ENCODE data around the gene NAAA. TPM values are rescaled to one million over a fixed set of nuclear protein-coding genes. Genes with fewer than 3 reads are reported as not detected.

NAAA gene
- total RNA-seq, 1 experiment from 2014 or later: 2.7 TPM

DNA sequence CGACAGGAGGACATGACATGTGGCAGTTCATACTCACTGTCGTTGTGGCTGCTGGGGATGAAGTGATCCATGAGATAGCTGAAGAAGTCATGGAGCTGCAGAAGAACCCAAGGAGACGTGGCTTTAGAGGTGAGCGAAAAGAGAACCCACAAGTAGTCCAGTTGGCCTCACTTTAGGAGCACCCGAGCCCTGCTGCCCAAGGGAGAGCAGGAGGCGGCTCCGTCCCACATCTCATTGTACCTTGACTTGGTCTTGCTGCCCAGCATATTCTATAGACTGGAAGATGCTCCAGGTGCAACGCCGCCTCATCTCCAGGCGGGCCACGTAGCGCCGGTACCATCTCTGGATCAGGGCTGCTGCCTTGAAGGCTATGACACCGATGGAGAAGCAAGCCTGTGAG, 49.2 kb downstream of the NAAA start:
- H2AK5ac ChIP-seq (ENCODE audit: insufficient read length, low read length): no peak overlapping the region
- Mint-ChIP-seq H3K9me3 (peaks cover 0 to 3% of the 10 kb centered on the region in 2 experiments; a peak in 3 of 5 replicates), H3K4me1 (no peaks in the 10 kb centered on the region; a peak in 1 of 4 replicates), H3K4me3 (no peak overlapping the region), H3K27ac (no peak overlapping the region), H3K27me3 (ENCODE audit: low read depth) (no peaks in the 10 kb centered on the region), H3K36me3 (ENCODE audit: insufficient read depth in 1 of 3, low read depth in 3 of 3) (peaks cover 0 to 3% (median 0%) of the 10 kb centered on the region in 3 experiments; a peak in 2 of 7 replicates)
- no peak overlapping the region for H3K4ac ChIP-seq (ENCODE audit: low read depth, low read length)
- no peaks in the 10 kb centered on the region for H3K23me2 ChIP-seq (ENCODE audit: insufficient read length, low read depth, low read length, poor library complexity, severe bottlenecking)
- H2BK15ac ChIP-seq (ENCODE audit: low read depth, low read length): no peak overlapping the region
- no peaks in the 10 kb centered on the region for H3K9me3 ChIP-seq (ENCODE audit: control insufficient read depth, low read depth, low read length)
- H2AFZ ChIP-seq (ENCODE audit: low read length): no peak overlapping the region
- H3K23ac ChIP-seq (ENCODE audit: insufficient read length, low read depth, low read length): no peak overlapping the region
- no peaks in the 10 kb centered on the region for H3K79me1 ChIP-seq (ENCODE audit: insufficient read depth, low read depth, low read length, poor library complexity, severe bottlenecking)
- TF ChIP-seq, protein P1, sequence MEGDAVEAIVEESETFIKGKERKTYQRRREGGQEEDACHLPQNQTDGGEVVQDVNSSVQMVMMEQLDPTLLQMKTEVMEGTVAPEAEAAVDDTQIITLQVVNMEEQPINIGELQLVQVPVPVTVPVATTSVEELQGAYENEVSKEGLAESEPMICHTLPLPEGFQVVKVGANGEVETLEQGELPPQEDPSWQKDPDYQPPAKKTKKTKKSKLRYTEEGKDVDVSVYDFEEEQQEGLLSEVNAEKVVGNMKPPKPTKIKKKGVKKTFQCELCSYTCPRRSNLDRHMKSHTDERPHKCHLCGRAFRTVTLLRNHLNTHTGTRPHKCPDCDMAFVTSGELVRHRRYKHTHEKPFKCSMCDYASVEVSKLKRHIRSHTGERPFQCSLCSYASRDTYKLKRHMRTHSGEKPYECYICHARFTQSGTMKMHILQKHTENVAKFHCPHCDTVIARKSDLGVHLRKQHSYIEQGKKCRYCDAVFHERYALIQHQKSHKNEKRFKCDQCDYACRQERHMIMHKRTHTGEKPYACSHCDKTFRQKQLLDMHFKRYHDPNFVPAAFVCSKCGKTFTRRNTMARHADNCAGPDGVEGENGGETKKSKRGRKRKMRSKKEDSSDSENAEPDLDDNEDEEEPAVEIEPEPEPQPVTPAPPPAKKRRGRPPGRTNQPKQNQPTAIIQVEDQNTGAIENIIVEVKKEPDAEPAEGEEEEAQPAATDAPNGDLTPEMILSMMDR (conservative IDR thresholded peaks at IDR 0.05): no peak
- no peak overlapping the region for H4K8ac ChIP-seq (replicated peaks; ENCODE audit: insufficient read length, low read depth, low read length)
- no peak overlapping the region for H3K56ac ChIP-seq (ENCODE audit: insufficient read length, low read depth, low read length)
- H4K5ac ChIP-seq (ENCODE audit: insufficient read length, low read depth, low read length): no peak overlapping the region
- no peak overlapping the region for H3K27ac ChIP-seq (ENCODE audit: insufficient read length, low read depth, low read length)
- no peak overlapping the region for H2BK120ac ChIP-seq (ENCODE audit: low read depth, low read length, poor library complexity, severe bottlenecking)
- no peak for DNase-seq
- WGBS (ENCODE audit: extremely low coverage, insufficient read length, low lambda C conversion rate): no CpG with 5 or more reads among the region's 14 CpGs
- no peak overlapping the region for H3K9ac ChIP-seq (ENCODE audit: extremely low read depth, insufficient read length, low read length)
- H2BK12ac ChIP-seq (ENCODE audit: insufficient read length, low read depth, low read length): no peak overlapping the region
- no peak overlapping the region for H2BK5ac ChIP-seq (ENCODE audit: insufficient read length, low read length)
- H3K14ac ChIP-seq (ENCODE audit: insufficient read depth, low read length): no peak overlapping the region
- no peak overlapping the region for H3K18ac ChIP-seq (ENCODE audit: insufficient read length, low read depth, low read length)
- H4K20me1 ChIP-seq (ENCODE audit: control insufficient read depth, insufficient read depth, insufficient read length): no peaks in the 10 kb centered on the region
- no peaks in the 10 kb centered on the region for H3K79me2 ChIP-seq (ENCODE audit: insufficient read depth, low read length)
- H4K91ac ChIP-seq (ENCODE audit: insufficient read length, low read depth, low read length): no peak overlapping the region
- H2BK20ac ChIP-seq (ENCODE audit: low read depth, low read length, poor library complexity, severe bottlenecking): no peak overlapping the region
- H3K4me2 ChIP-seq (ENCODE audit: insufficient read depth, insufficient read length, low read length): no peak overlapping the region
- H3T11ph ChIP-seq (ENCODE audit: low read length): no peak overlapping the region
- H3K4me1 ChIP-seq (ENCODE audit: insufficient read depth, low read length): no peaks in the 10 kb centered on the region
- H3K27me3 ChIP-seq (ENCODE audit: insufficient read depth, low read length): no peaks in the 10 kb centered on the region
